CD4-positive, alpha-beta T cell treated with Interleukin-2 at 100 ng/mL for 4 hours (primary cell): ENCODE measurements around the gene TRPT1.

Source experiments
- DNase-seq: peaks from one replicate; pipeline ENCODE4 v3.0.0-alpha.2; 2020; ENCODE audit warnings: low spot score

Gene TRPT1

DNA sequence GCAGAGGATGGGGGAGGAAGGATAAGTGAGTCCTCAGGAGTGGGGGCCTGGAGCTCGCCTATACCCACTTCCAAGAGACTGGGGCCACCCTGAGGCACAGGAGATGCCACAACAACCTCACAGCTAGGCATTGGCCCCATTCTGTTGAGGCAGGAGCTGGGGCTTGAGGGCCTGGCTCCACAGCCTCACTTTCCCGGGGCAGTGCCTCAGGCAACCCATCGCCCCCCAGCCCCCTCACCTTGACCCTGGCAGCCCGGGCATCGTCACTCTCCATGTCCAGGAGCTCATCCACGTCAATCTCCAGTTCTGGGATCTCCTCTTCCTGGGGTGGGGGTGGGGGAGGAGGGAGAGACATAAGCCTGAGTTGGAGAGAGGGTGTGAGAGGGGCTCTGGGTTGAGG, 19.0 kb upstream of the TRPT1 start:
- no peak for DNase-seq

DNA sequence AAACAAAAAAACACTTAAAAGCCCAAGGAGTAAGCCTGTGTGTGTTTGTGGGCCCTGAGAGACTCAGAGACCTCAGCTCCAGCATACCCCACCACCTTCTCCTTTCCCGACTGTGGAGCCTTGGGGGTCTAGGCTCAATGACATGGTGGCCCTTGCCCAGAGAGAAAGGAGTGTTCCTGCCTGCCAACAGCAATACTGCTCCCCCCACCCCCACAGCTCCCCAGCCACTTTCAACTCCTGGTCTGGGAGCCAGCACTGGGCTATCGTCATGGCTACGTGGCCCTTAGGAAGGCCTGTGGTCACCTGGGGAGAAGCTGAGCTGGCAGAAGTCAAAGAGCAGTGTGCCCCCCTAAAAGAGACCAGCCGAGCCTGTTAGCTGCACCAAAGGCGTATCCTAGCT, 18.1 kb upstream of the TRPT1 start:
- no peak for DNase-seq

DNA sequence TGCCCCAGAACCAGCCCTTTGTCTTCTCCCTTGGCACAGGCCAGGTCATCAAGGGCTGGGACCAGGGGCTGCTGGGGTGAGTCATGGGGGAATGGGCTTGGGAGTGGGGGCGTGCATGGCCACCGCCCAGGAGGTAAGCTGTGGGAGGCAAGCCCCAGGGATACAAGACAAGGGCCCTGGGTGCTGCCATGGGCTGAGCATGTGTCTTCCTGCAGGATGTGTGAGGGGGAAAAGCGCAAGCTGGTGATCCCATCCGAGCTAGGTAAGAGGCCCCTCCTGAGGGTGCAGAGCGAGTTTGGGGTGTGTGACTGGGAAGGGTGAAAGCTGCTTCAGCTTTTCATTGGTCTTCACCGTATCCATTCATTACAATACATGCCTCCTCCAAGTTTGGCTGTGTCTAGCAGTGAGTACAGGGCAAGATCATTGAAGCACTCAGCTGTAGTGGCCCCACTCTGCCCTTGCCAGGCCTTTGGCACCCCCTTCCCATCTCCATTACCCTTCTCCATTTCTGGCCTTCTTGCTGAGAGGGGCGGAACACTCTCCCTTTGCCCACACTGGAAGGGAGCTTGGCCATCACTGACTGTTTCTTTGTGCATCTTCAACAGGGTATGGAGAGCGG, 17.4 kb upstream of the TRPT1 start:
- no peak for DNase-seq

GRCh38 chr11:64241491-64242374, 15.7 kb upstream of the TRPT1 start:
- DNase-seq: no peak

GRCh38 chr11:64241241-64241490, 15.2 kb upstream of the TRPT1 start:
- peak; percentile 100 for DNase-seq

GRCh38 chr11:64240435-64241240, 14.7 kb upstream of the TRPT1 start, which contains the start of gene FKBP2:
Gene FKBP2 (plus strand): TSS chr11:64241095. CDS start chr11:64242388, 1,293 bp downstream.
- peak; percentile 98 for DNase-seq

GRCh38 chr11:64239662-64240434, 13.9 kb upstream of the TRPT1 start:
- DNase-seq: no peak

- no peak for DNase-seq
Measured at GRCh38 chr11:64238999-64239398, 13.0 kb upstream of the TRPT1 start.

DNA sequence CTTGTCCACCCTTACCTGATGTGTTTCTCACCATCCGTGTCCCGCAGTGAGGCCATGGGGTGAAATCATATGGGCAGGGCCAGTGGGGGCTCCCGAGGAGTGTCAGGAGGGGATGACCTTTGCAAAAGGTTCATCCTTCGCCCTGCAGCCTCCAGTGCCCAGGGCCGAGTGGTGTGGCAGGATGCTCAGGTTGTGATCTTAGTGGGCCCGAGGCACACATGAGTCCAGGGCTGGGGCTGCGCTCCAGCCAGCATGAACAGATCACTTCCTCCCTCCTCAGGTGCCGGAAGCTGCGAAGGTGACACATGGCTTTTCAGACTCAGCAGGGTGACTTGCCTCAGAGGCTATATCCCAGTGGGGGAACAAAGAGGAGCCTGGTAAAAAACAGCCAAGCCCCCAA, 12.1 kb upstream of the TRPT1 start:
- DNase-seq: no peak

GRCh38 chr11:64237484-64237951, 11.5 kb upstream of the TRPT1 start:
- no peak for DNase-seq

DNA sequence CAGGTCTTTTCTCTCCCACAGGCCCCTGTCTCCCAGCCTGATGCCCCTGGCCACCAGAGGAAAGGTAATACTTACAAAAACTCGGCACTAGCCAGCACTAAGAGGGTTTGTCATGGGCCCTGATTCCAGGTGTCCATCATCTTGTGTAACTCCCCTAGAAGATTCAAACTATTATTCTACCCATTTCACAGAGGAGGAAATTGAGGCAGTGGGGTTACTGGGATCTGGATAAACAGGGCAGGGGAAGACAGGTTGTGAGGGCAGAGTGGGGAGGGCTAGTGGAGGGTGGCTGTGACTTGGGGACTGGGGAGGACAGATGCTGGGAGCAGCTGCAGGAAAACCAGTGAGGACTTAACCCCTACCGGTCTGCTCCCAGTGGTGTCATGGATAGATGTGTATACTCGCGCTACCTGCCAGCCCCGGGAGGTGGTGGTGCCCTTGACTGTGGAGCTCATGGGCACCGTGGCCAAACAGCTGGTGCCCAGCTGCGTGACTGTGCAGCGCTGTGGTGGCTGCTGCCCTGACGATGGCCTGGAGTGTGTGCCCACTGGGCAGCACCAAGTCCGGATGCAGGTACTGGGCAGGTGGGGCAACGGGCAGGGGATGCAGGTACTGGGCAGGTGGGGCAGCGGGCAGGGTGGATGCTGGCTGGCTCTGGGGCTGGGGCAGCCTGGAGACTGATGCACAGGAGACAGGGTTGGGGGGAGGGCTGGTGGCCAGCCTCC, 9.6 kb upstream of the TRPT1 start:
- no peak for DNase-seq

DNA sequence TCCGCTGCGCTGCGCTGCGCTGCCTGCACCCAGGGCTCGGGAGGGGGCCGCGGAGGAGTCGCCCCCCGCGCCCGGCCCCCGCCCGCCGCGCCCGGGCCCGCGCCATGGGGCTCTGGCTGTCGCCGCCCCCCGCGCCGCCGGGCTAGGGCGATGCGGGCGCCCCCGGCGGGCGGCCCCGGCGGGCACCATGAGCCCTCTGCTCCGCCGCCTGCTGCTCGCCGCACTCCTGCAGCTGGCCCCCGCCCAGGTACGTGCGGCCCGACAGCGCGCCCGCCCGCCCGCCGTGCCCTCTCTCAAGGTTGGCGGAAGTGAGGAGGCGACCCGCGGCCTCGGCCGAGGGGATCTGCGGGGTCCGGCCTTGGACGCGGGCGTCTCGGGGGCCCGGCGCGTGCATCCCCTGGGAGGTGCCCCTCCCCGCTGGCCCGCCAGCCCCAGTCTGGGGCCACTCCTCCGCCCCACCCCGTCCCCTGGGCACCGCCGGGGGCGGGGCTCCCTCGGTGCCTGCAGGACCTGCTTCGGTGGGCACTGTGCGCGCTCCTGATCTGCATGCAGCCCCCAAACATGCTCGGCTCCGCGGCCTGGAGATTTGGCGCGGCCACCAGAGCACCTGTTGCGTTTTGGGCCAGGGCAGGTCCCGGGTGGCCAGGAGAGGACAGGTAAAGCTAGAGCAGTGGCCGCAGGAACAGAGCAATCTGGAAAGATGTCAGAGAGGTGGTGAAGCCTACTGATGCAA, 8.8 kb upstream of the TRPT1 start:
- peak; percentile 43 for DNase-seq

DNA sequence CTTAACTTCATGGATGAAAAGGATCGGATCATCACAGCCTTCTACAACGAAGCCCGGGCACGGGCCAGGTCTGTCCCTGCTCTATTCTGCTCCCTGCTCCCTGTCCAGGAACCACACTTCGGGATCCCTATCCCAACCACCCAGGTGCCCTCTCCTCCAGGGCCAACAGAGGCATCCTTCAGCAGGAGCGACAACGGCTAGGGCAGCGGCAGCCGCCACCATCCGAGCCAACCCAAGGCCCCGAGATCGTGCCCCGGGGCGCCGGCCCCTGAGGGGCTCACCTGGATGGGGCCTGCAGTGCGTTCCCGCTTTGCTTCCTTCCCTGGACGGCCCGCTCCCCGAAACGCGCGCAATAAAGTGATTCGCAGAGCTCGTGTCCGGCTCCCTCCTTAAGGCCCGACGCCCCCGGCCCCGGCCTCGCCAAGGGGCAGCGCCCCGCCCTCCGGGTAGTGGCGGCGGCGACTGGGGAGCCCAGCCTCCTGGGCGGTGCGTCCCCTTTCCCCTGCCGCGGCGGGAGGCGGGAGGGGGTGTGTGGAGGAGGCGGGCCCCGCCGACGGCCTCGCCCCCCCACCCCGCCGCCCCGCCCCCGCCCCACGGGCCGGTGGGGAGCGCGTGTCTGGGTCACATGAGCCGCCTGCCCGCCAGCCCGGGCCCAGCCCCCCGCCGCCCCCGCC, 8.1 kb upstream of the TRPT1 start, which contains the start of gene VEGFB:
TSS of gene VEGFB (plus strand) at position 672 of the 674 bp plus-strand sequence. CDS start 250 bp downstream, outside the sequence.
- peak; percentile 74 for DNase-seq

- DNase-seq: no peak
Measured at GRCh38 chr11:64232967-64233315, 7.0 kb upstream of the TRPT1 start.

DNA sequence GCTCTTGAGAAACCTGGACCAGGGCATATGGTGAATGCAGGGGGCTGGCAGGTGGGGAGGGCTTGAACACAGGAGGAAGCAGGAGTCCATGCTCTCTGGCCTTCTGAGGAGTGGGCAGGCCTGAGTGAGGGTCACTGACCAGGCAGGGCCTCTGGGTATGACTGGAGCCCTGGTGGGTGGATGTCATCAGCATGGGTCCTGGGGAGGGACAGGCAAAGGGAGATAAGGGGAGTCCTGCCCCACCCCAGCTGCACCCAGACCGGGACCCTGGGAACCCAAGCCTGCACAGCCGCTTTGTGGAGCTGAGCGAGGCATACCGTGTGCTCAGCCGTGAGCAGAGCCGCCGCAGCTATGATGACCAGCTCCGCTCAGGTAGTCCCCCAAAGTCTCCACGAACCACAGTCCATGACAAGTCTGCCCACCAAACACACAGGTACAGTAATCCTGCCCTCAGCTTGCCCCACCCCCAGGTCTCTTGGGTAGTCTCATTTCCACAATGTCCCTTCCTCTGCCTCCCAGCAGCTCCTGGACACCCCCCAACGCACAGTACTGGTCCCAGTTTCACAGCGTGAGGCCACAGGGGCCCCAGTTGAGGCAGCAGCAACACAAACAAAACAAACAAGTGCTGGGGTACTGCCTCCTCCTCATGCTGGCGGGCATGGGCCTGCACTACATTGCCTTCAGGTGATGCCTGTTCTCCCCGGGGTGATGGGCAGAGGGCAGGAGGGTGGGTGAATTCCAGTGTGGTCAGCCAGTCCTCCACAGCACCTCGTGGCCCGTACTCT, 6.4 kb upstream of the TRPT1 start:
- DNase-seq: no peak

DNA sequence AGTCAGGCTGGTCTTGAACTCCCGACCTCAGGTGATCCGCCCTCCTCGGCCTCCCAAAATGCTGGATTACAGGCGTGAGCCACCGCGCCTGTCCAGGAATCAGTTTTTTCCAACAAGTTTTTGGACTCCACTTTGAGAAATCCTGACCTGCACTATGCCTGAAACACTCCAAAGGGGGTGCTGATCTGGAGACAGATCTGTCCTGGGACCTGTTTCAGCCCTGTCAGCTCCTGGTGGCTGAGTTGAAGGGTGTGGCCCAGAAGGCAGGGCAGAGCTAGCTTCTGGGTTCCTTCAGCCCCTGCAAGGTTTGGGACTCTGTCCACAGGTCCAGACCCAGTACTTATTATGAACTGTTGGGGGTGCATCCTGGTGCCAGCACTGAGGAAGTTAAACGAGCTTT, 5.6 kb upstream of the TRPT1 start:
- DNase-seq: no peak

- no peak for DNase-seq
Measured at GRCh38 chr11:64230985-64231365, 5.0 kb upstream of the TRPT1 start.

- peak; percentile 88 for DNase-seq
Measured at GRCh38 chr11:64230171-64230984, 4.4 kb upstream of the TRPT1 start, which contains the start of gene DNAJC4. Gene DNAJC4 (plus strand): TSS chr11:64230548. CDS start chr11:64230855, 307 bp downstream.
